ENCODE measurements around the gene IRF2BP1.

GRCh38 chr19:45917421-45918091 lies 31.6 kb upstream of the IRF2BP1 start:
- TF ChIP-seq CTCF (conservative IDR thresholded peaks at IDR 0.05; ENCODE audit: low read depth, low read length) (no peak), EZH2 (IDR thresholded peaks at IDR 0.05; ENCODE audit: borderline replicate concordance, low read depth, low read length, poor library complexity, severe bottlenecking) (no peak)
